Measurements from ENCODE around the gene ARSG.

ARSG gene

GRCh38 chr17:68302666-68303065, 11.4 kb downstream of the ARSG start:
- no peaks in the 10 kb centered on the region for H3F3A ChIP-seq (ENCODE audit: insufficient read depth, low read length)
- no peak overlapping the region for H3K27ac ChIP-seq (ENCODE audit: low read depth, low read length, poor library complexity, severe bottlenecking)
- H3K4me3 ChIP-seq (ENCODE audit: low read depth, low read length, poor library complexity, severe bottlenecking) = no peak overlapping the region
- peaks cover 18% of the 10 kb centered on the region for H3K36me3 ChIP-seq (ENCODE audit: insufficient read depth, low read length)
- no peaks in the 10 kb centered on the region for H3K9me2 ChIP-seq (ENCODE audit: low read depth, low read length)
- H2AFZ ChIP-seq (ENCODE audit: low read length) = no peak overlapping the region
- no peak overlapping the region for H3K4me2 ChIP-seq (ENCODE audit: low read length)
- H3K27me3 ChIP-seq (ENCODE audit: insufficient read depth, low read length) = no peaks in the 10 kb centered on the region
- H3K4me1 ChIP-seq (ENCODE audit: insufficient read depth, low read length, severe bottlenecking) = no peaks in the 10 kb centered on the region
- H3K9ac ChIP-seq (ENCODE audit: low read length) = no peak overlapping the region
- no peaks in the 10 kb centered on the region for H3K79me2 ChIP-seq (ENCODE audit: insufficient read depth, low read length)
- TF ChIP-seq, protein P1, sequence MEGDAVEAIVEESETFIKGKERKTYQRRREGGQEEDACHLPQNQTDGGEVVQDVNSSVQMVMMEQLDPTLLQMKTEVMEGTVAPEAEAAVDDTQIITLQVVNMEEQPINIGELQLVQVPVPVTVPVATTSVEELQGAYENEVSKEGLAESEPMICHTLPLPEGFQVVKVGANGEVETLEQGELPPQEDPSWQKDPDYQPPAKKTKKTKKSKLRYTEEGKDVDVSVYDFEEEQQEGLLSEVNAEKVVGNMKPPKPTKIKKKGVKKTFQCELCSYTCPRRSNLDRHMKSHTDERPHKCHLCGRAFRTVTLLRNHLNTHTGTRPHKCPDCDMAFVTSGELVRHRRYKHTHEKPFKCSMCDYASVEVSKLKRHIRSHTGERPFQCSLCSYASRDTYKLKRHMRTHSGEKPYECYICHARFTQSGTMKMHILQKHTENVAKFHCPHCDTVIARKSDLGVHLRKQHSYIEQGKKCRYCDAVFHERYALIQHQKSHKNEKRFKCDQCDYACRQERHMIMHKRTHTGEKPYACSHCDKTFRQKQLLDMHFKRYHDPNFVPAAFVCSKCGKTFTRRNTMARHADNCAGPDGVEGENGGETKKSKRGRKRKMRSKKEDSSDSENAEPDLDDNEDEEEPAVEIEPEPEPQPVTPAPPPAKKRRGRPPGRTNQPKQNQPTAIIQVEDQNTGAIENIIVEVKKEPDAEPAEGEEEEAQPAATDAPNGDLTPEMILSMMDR (IDR thresholded peaks at IDR 0.05; ENCODE audit: low read length) = no peak
- no peak for TF ChIP-seq EZH2 (IDR thresholded peaks at IDR 0.05; ENCODE audit: borderline replicate concordance, low read length)
- no peaks in the 10 kb centered on the region for H4K20me1 ChIP-seq (ENCODE audit: insufficient read depth, low read length)
- 0 out of 2 replicates have a peak, but pooled peaks cover 5% of the 10 kb centered on the region for H3K9me3 ChIP-seq (ENCODE audit: low read length)

GRCh38 chr17:68304706-68305105, 13.4 kb downstream of the ARSG start:
- TF ChIP-seq, protein P1 (IDR thresholded peaks at IDR 0.05; ENCODE audit: low read length) = no peak
- no peak for TF ChIP-seq EZH2 (IDR thresholded peaks at IDR 0.05; ENCODE audit: borderline replicate concordance, low read length)
- H2AFZ ChIP-seq (ENCODE audit: low read length) = no peak overlapping the region
- H3K36me3 ChIP-seq (ENCODE audit: insufficient read depth, low read length) = peaks cover 23% of the 10 kb centered on the region
- H3K4me1 ChIP-seq (ENCODE audit: insufficient read depth, low read length, severe bottlenecking) = no peaks in the 10 kb centered on the region
- no peaks in the 10 kb centered on the region for H3F3A ChIP-seq (ENCODE audit: insufficient read depth, low read length)
- H3K9me3 ChIP-seq (ENCODE audit: low read length) = 0 out of 2 replicates have a peak, but pooled peaks cover 7% of the 10 kb centered on the region
- H3K4me3 ChIP-seq (ENCODE audit: low read depth, low read length, poor library complexity, severe bottlenecking) = no peak overlapping the region
- no peak overlapping the region for H3K4me2 ChIP-seq (ENCODE audit: low read length)
- H3K79me2 ChIP-seq (ENCODE audit: insufficient read depth, low read length) = no peaks in the 10 kb centered on the region
- H3K9me2 ChIP-seq (ENCODE audit: low read depth, low read length) = no peaks in the 10 kb centered on the region
- no peaks in the 10 kb centered on the region for H4K20me1 ChIP-seq (ENCODE audit: insufficient read depth, low read length)
- H3K27ac ChIP-seq (ENCODE audit: low read depth, low read length, poor library complexity, severe bottlenecking) = no peak overlapping the region
- H3K27me3 ChIP-seq (ENCODE audit: insufficient read depth, low read length) = no peaks in the 10 kb centered on the region
- H3K9ac ChIP-seq (ENCODE audit: low read length) = no peak overlapping the region

DNA sequence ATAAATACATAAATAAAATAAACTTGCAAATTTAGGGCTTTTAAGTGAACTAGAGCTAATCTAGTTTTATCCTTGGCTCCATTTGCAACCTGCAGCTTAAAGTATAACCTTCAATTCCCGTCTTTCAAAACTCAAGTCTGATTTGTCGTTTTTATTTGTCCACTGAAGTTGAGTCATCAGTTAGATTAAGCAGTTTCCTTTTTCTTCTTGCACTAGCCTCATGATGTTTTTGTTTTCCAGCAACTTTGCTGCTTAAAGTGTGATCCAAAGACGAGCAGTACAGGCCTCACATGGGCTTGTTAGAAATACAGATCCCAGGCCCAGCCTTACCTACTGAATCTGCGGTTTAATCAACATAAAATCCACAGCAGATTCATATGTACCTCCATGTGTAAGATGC, 13.8 kb downstream of the ARSG start:
- no peak for TF ChIP-seq EZH2 (IDR thresholded peaks at IDR 0.05; ENCODE audit: borderline replicate concordance, low read length)
- TF ChIP-seq, protein P1 (IDR thresholded peaks at IDR 0.05; ENCODE audit: low read length) = no peak
- Histone ChIP-seq H3K9ac (ENCODE audit: low read length) (no peak overlapping the region), H2AFZ (ENCODE audit: low read length) (no peak overlapping the region), H3K27ac (ENCODE audit: low read depth, low read length, poor library complexity, severe bottlenecking) (no peak overlapping the region), H3K4me3 (ENCODE audit: low read depth, low read length, poor library complexity, severe bottlenecking) (no peak overlapping the region), H3K9me2 (ENCODE audit: low read depth, low read length) (no peaks in the 10 kb centered on the region), H3K36me3 (ENCODE audit: insufficient read depth, low read length) (peaks cover 24% of the 10 kb centered on the region), H3K9me3 (ENCODE audit: low read length) (0 out of 2 replicates have a peak, but pooled peaks cover 7% of the 10 kb centered on the region), H3K4me2 (ENCODE audit: low read length) (no peak overlapping the region), H3K4me1 (ENCODE audit: insufficient read depth, low read length, severe bottlenecking) (no peaks in the 10 kb centered on the region), H3K79me2 (ENCODE audit: insufficient read depth, low read length) (no peaks in the 10 kb centered on the region), H3K27me3 (ENCODE audit: insufficient read depth, low read length) (no peaks in the 10 kb centered on the region), H3F3A (ENCODE audit: insufficient read depth, low read length) (no peaks in the 10 kb centered on the region), H4K20me1 (ENCODE audit: insufficient read depth, low read length) (no peaks in the 10 kb centered on the region)

Measured in OCI-LY1 (cell line).